GM12864 (cell line): ENCODE results near the gene EBI3.

Source experiments
- DNase-seq: peaks from one replicate; pipeline ENCODE4 v3.0.0-alpha.2; 2011; ENCODE audit warnings: low read depth
- H3K4me3 ChIP-seq: 2 replicates; pipeline ENCODE4 v1.5.1; 2011; ENCODE audit warnings: mild to moderate bottlenecking, low read depth, low read length, control low read depth
- TF ChIP-seq, protein P1 (sequence below): IDR thresholded peaks from 2 replicates; pipeline ENCODE4 v1.5.1; 2011; ENCODE audit warnings: low read depth, mild to moderate bottlenecking, moderate library complexity, low read length, control low read depth, inconsistent platforms; ENCODE audit errors: missing control alignments

The EBI3 gene

DNA sequence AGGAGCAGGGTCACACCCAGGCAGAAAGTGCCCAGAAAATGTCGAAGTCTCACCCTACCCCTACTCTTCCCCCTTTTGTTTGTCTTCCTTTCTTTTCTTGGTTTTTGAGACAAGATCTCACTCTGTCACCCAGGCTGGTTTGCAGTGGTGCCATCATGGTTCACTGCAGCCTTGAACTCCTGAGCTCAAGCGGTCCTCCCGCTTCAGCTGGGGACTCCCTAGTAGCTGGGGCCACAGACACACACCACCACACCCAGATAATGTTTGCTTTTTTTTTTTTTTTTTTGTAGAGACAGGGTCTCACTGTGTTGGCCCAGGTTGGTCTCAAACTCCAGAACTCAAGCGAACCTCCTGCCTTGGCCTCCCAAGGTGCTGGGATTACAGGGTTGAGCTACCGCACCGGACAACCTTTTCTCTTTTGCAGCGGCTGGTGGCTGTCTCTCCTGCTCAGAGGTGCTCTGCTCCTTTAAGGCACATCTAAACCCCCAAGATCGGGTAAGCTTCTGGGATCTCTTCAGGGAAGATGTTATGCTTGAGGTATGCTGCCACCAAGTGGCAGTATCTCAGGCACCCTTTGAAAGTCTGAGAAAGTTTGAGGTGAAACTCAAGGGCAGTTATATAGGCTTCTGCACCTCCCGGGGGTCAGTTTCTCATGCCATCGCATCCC lies 22.4 kb upstream of the EBI3 start:
- TF ChIP-seq, protein P1, sequence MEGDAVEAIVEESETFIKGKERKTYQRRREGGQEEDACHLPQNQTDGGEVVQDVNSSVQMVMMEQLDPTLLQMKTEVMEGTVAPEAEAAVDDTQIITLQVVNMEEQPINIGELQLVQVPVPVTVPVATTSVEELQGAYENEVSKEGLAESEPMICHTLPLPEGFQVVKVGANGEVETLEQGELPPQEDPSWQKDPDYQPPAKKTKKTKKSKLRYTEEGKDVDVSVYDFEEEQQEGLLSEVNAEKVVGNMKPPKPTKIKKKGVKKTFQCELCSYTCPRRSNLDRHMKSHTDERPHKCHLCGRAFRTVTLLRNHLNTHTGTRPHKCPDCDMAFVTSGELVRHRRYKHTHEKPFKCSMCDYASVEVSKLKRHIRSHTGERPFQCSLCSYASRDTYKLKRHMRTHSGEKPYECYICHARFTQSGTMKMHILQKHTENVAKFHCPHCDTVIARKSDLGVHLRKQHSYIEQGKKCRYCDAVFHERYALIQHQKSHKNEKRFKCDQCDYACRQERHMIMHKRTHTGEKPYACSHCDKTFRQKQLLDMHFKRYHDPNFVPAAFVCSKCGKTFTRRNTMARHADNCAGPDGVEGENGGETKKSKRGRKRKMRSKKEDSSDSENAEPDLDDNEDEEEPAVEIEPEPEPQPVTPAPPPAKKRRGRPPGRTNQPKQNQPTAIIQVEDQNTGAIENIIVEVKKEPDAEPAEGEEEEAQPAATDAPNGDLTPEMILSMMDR, result peak; percentile 27
- no peak overlapping the region for H3K4me3 ChIP-seq
- DNase-seq, result no peak

DNA sequence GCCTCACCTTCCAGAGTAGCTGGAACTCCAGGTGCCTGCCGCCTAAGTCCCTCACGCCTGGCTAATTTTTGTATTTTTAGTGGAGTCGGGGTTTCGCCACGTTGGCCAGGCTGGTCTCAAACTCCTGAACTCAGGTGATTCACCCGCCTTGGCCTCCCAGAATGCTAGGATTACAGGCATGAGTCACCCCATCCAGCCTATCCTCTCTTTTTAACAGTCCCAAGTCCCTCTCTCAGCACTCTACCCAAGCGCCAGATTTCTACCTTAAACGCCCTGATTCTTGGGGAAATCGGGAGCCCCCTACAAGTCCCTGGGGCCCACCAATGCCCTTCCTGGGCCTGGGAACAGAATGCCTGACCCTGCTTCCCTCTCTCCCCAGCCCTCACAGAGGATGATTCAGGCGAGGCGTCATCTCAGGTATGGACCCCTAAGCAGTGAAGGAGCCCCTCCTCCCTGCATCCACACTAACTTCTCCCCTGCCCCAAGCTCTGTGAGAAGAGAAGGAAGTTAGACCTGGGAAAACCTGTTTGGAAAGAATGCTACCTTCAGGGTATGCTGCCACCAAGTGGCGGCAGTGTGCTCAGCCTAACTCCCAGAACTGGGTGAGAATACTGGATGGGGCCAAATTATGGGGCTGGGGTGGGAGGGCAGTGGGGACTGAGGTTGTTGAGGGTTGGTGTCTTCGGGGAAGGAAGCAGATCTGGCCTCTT lies 20.8 kb upstream of the EBI3 start:
- no peak overlapping the region for H3K4me3 ChIP-seq
- DNase-seq, result no peak
- TF ChIP-seq, protein P1, result peak; percentile 45

DNA sequence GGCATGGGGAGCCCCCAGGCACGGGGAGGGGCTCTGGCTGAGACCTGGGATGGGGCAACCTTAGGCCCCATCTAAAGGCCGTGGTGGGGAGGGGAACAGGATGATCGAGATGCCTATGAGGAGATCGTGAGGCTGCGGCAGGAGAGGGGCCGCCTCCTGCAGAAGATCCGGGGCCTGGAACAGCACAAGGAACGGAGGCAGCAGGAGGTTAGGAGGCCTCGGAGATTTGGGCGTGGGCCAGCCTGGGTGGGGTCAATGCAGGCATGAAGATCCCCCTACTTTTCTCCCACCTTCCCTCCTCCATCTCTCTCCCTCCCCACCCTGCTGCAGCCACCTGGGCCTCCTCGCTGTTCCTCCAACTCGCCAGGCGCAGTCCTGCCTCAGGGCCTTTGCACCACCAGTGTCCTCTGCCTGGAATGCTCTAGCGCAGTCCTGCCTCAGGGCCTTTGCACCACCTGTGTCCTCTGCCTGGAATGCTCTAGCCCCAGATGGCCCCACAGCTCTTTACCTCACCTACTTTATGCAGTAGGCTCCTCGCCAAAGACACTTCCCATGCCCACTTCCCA lies 19.1 kb upstream of the EBI3 start:
- H3K4me3 ChIP-seq, result no peak overlapping the region
- no peak for DNase-seq
- TF ChIP-seq, protein P1, result no peak

DNA sequence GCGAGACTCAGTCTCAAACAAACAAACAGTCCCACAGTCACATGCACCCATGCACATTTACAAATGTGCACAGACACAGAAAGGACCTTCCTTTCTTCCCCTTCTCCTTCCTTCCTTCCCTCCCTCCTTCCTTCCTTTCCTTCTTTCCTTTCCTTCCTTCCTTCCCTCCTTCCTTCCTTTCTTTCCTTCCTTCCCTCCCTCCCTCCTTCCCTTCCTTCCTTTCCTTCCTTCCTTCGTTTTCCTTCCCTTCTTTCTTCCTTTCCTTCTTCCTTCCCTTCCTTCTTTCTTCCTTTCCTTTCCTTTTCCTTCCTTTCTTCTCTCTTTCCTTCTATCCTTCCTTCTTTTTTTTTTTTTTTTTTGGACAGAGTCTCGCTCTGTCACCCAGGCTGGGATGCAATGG lies 16.2 kb upstream of the EBI3 start:
- H3K4me3 ChIP-seq, result no peak overlapping the region
- no peak for DNase-seq
- TF ChIP-seq, protein P1, result no peak

DNA sequence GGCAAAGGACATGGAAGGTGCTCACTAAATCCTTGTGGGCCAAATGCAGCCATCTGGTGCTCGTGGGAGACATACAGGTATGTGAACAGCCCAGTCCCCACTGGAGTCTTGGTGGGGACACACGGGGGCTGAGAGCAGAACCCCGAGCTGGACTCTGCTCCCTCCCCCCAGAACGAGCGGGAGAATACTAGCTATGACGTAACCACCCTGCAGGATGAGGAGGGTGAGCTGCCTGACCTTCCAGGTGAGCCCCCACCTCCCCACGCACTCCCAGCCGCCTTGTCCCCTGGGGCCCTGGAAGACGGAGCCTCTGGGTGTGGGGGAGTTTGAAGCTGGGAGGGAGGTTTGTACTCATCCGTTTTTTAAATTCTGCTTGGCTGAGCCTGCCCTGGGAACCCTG lies 13.5 kb upstream of the EBI3 start:
- no peak overlapping the region for H3K4me3 ChIP-seq
- no peak for DNase-seq
- TF ChIP-seq, protein P1, result no peak

DNA sequence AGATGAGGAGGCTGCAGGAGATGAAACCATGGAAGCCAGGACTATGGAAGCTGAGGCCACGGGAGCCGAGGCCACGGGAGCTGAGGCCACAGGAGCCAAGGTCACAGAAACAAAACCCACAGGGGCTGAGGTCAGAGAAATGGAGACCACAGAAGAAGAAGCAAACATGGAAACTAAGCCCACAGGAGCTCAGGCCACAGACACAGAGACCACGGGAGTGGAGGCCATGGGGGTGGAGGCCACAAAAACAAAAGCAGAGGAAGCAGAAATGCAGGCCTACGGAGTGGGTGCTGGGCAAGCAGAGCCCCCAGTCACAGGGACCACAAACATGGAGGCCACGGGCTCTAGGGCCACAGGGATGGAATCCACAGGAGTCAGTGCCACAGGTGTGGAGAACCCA lies 12.5 kb upstream of the EBI3 start:
- no peak for DNase-seq
- no peak overlapping the region for H3K4me3 ChIP-seq
- TF ChIP-seq, protein P1, result no peak
